Thyroid gland (tissue), 4 donors: ENCODE data around the gene DAPK1.

Experiments
- CTCF ChIP-seq, 6 experiments: fragments of 200-600 bp in 3 of 6; fragments of 450-650 bp in 3 of 6; sonication (generic) in 3 of 6; IDR thresholded peaks; one replicate each; pipeline ENCODE4 v1.5.1; 2016 to 2019; ENCODE audit warnings: antibody characterized with exemption in 6 of 6, mild to moderate bottlenecking in 2 of 6, inconsistent platforms in 1 of 6, moderate library complexity in 1 of 6
- POLR2A ChIP-seq, 2 donors: fragments of 450-650 bp; IDR thresholded peaks; one replicate each; pipeline ENCODE4 v1.6.1; 2017; ENCODE audit warnings: antibody characterized with exemption in 2 of 2, mild to moderate bottlenecking in 2 of 2, moderate library complexity in 1 of 2

- TF ChIP-seq POLR2A (IDR thresholded peaks at IDR 0.05) (no peak), CTCF (IDR thresholded peaks at IDR 0.05) (peak; percentile 54 to 97 (median 82))
These were observed 165.3 kb downstream of the DAPK1 start for GRCh38 chr9:87662808-87663528.
